Mesendoderm (in vitro differentiated cells): ENCODE measurements around the gene ANKRD10.

Experiments
- DNase-seq: peaks from one replicate; pipeline ENCODE4 v3.0.0; 2013
- H2AK5ac ChIP-seq: 2 replicates; pipeline ENCODE4 v1.6.1; 2013; ENCODE audit warnings: low read length, inconsistent platforms
- H2BK120ac ChIP-seq: 2 replicates; pipeline ENCODE4 v1.6.1; 2013; ENCODE audit warnings: low read depth, mild to moderate bottlenecking, low read length, moderate library complexity, mixed read lengths
- H2BK15ac ChIP-seq: replicated peaks from 2 replicates; pipeline ENCODE4 v1.6.1; 2013; ENCODE audit warnings: low read depth, mild to moderate bottlenecking, moderate library complexity
- H2BK5ac ChIP-seq: 2 replicates; pipeline ENCODE4 v1.6.1; 2013; ENCODE audit warnings: low read length, inconsistent platforms
- H3K18ac ChIP-seq: 2 replicates; pipeline ENCODE4 v1.6.1; 2013; ENCODE audit warnings: mild to moderate bottlenecking, low read length, mixed read lengths
- H3K23ac ChIP-seq: one replicate; pipeline ENCODE4 v1.6.1; 2013; ENCODE audit warnings: low read length
- H3K27ac ChIP-seq: 2 replicates; pipeline ENCODE4 v1.5.1; 2013; ENCODE audit warnings: low read depth, mild to moderate bottlenecking, inconsistent platforms, low read length, moderate library complexity
- H3K27me3 ChIP-seq: 2 replicates; pipeline ENCODE4 v1.6.1; 2013; ENCODE audit warnings: low read length, control low read depth, mild to moderate bottlenecking, inconsistent platforms; ENCODE audit not compliant: insufficient read depth, poor library complexity
- H3K36me3 ChIP-seq: 2 replicates; pipeline ENCODE4 v1.6.1; 2013; ENCODE audit warnings: low read length, inconsistent platforms; ENCODE audit not compliant: control insufficient read depth, insufficient read depth
- H3K4ac ChIP-seq: one replicate; pipeline ENCODE4 v1.6.1; 2013; ENCODE audit warnings: low read depth, mild to moderate bottlenecking, low read length, moderate library complexity
- H3K4me1 ChIP-seq: 2 replicates; pipeline ENCODE4 v1.6.1; 2013; ENCODE audit warnings: low read depth, low read length, inconsistent platforms; ENCODE audit not compliant: control insufficient read depth
- H3K4me2 ChIP-seq: 2 replicates; pipeline ENCODE4 v1.6.1; 2013; ENCODE audit warnings: low read length
- H3K4me3 ChIP-seq: 2 replicates; pipeline ENCODE4 v1.5.1; 2013; ENCODE audit warnings: mild to moderate bottlenecking, low read length
- H3K56ac ChIP-seq: one replicate; pipeline ENCODE4 v1.6.1; 2013; ENCODE audit warnings: low read length
- H3K79me1 ChIP-seq: 2 replicates; pipeline ENCODE4 v1.6.1; 2013; ENCODE audit warnings: low read length, inconsistent platforms
- H3K79me2 ChIP-seq: 2 replicates; pipeline ENCODE4 v1.6.1; 2013; ENCODE audit warnings: mild to moderate bottlenecking, low read length; ENCODE audit not compliant: control insufficient read depth, insufficient read depth
- H3K9ac ChIP-seq: 2 replicates; pipeline ENCODE4 v1.6.1; 2013; ENCODE audit warnings: low read length, inconsistent platforms
- H4K5ac ChIP-seq: one replicate; pipeline ENCODE4 v1.6.1; 2013; ENCODE audit warnings: low read length
- H4K8ac ChIP-seq: one replicate; pipeline ENCODE4 v1.6.1; 2013; ENCODE audit warnings: low read depth, mild to moderate bottlenecking, control low read depth, low read length, moderate library complexity
- WGBS: extraction: QIAGEN DNeasy Blood & Tissue Kit; methylation state at CpG from one replicate; pipeline ENCODE4 v1.1.7; 2013; ENCODE audit warnings: low lambda C conversion rate, missing lambda C conversion rate; ENCODE audit not compliant: insufficient coverage; ENCODE audit errors: extremely low coverage; 5-methylcytosine and 5-hydroxymethylcytosine counted together

Gene ANKRD10

DNA sequence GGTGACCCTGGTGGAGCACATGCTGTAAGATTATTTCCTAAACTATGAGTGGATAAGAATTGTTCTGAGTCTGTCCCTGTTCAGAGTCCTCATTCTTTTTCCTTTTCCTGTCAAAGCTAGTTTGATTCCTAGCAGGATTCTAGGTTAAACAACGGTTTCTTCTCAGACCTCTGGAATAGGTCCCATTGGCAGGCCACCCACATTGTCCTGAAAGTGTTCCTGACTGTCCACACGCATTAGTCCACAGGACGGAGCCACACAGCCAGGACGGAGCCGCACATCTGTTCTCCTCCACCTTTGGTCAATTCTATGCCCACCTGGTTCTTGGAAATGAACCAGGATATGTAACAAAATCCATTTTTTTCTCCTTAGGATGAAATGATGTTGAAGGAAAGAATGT lies 46.1 kb downstream of the ANKRD10 start:
- H3K79me2 ChIP-seq, result no peaks in the 10 kb centered on the region
- H3K56ac ChIP-seq, result no peak overlapping the region
- no peak overlapping the region for H2AK5ac ChIP-seq
- H3K27me3 ChIP-seq, result no peaks in the 10 kb centered on the region
- no peaks in the 10 kb centered on the region for H3K4me1 ChIP-seq
- H3K4me2 ChIP-seq, result no peak overlapping the region
- H3K18ac ChIP-seq, result no peak overlapping the region
- no peak overlapping the region for H2BK5ac ChIP-seq
- no peak overlapping the region for H3K4ac ChIP-seq
- WGBS, result no CpG with 5 or more reads among the region's 5 CpGs
- no peak overlapping the region for H3K27ac ChIP-seq
- DNase-seq, result no peak
- no peaks in the 10 kb centered on the region for H3K79me1 ChIP-seq
- no peak overlapping the region for H2BK120ac ChIP-seq
- H4K5ac ChIP-seq, result no peak overlapping the region
- H3K36me3 ChIP-seq, result no peaks in the 10 kb centered on the region
- H4K8ac ChIP-seq, result no peak overlapping the region
- H3K23ac ChIP-seq, result no peak overlapping the region
- no peak overlapping the region for H3K9ac ChIP-seq
- no peak overlapping the region for H2BK15ac ChIP-seq
- H3K4me3 ChIP-seq, result no peak overlapping the region

DNA sequence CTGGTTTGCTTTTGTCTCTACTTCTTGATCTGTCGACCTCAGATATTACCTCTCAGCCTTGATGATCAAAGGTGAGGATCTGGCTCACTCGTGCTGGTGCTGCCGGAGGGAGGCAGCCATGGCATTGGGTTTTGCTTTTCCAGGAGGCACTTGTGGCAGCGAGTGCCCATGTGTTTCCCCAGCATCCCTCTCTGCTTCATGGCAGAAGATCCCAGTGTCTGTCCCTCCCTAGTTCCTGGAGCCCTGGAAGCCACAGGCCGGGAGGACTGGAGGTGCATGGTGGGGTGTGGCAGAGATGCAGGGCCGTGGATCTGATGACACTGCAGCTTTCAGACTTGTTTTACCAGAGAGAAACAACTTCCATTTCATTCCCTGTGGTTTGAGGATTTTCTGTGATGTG lies 47.5 kb downstream of the ANKRD10 start:
- WGBS, result no CpG with 5 or more reads among the region's 6 CpGs
- no peak overlapping the region for H3K56ac ChIP-seq

DNA sequence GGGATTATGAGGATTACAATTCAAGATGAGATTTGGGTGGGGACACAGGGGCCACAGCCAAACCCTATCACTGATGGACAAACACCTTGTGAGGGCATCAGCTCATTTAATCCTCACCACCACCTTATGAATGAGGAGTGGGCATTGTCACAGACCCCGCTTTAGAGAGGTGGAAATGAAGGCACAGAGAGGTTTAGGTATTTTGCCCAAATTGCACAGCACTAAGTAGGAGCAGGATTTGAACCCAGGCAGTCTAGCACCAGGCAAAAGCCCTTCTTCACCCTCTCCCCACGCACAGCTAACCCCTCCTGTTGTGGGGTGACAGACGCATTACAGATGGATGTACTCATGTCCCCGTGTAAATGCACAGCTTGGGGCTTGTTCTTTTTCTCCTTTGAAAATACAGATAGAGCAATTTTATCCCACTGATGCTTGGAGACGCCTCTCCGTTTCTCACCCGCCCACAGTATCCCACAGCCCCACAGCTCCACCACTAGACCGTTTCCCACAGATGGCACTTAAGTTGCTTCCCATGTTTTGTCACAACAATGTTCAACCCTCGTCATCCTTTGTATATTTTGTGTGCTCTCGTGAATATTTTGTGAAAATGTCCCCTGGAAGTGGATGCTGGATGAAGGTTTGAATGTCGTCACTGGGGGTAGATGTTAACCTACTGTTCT lies 48.2 kb downstream of the ANKRD10 start:
- H2BK15ac ChIP-seq, result no peak overlapping the region
- H3K23ac ChIP-seq, result no peak overlapping the region
- no peak overlapping the region for H2BK5ac ChIP-seq
- no peak overlapping the region for H2BK120ac ChIP-seq
- H2AK5ac ChIP-seq, result no peak overlapping the region
- H3K79me1 ChIP-seq, result no peaks in the 10 kb centered on the region
- H3K56ac ChIP-seq, result no peak overlapping the region
- H4K8ac ChIP-seq, result no peak overlapping the region
- no peak overlapping the region for H3K9ac ChIP-seq
- no peaks in the 10 kb centered on the region for H3K79me2 ChIP-seq
- H4K5ac ChIP-seq, result no peak overlapping the region
- no peak for DNase-seq
- H3K4me1 ChIP-seq, result no peaks in the 10 kb centered on the region
- no peak overlapping the region for H3K27ac ChIP-seq
- no peak overlapping the region for H3K18ac ChIP-seq
- WGBS, result no CpG with 5 or more reads among the region's 11 CpGs
- no peak overlapping the region for H3K4me3 ChIP-seq
- H3K27me3 ChIP-seq, result no peaks in the 10 kb centered on the region
- H3K4me2 ChIP-seq, result no peak overlapping the region
- H3K4ac ChIP-seq, result no peak overlapping the region
- H3K36me3 ChIP-seq, result no peaks in the 10 kb centered on the region

More for the DNA sequence above, 47.5 kb downstream of the ANKRD10 start:
- Histone ChIP-seq H3K36me3 (no peaks in the 10 kb centered on the region), H3K27me3 (no peaks in the 10 kb centered on the region), H4K8ac (no peak overlapping the region), H3K23ac (no peak overlapping the region), H3K27ac (no peak overlapping the region), H2BK5ac (no peak overlapping the region), H4K5ac (no peak overlapping the region), H3K4ac (no peak overlapping the region), H2AK5ac (no peak overlapping the region), H3K79me1 (no peaks in the 10 kb centered on the region), H3K4me3 (no peak overlapping the region), H3K9ac (no peak overlapping the region), H2BK15ac (no peak overlapping the region), H3K4me2 (no peak overlapping the region), H2BK120ac (no peak overlapping the region), H3K4me1 (no peaks in the 10 kb centered on the region), H3K18ac (no peak overlapping the region), H3K79me2 (no peaks in the 10 kb centered on the region)
- DNase-seq, result no peak

GRCh38 chr13:110863685-110864084 lies 51.2 kb downstream of the ANKRD10 start:
- H3K4me3 ChIP-seq, result no peak overlapping the region
- no peaks in the 10 kb centered on the region for H3K79me1 ChIP-seq
- no peak overlapping the region for H3K18ac ChIP-seq
- no peak overlapping the region for H3K4me2 ChIP-seq
- H3K27ac ChIP-seq, result no peak overlapping the region
- no peak overlapping the region for H3K9ac ChIP-seq
- no peak overlapping the region for H4K8ac ChIP-seq
- H4K5ac ChIP-seq, result no peak overlapping the region
- no peak overlapping the region for H2AK5ac ChIP-seq
- H3K4ac ChIP-seq, result no peak overlapping the region
- H3K36me3 ChIP-seq, result no peaks in the 10 kb centered on the region
- no peaks in the 10 kb centered on the region for H3K27me3 ChIP-seq
- H2BK5ac ChIP-seq, result no peak overlapping the region
- no peak overlapping the region for H2BK120ac ChIP-seq
- no peak overlapping the region for H3K23ac ChIP-seq
- no peak for DNase-seq
- no peak overlapping the region for H2BK15ac ChIP-seq
- H3K79me2 ChIP-seq, result no peaks in the 10 kb centered on the region
- no peak overlapping the region for H3K56ac ChIP-seq
- WGBS, result no CpG with 5 or more reads among the region's 6 CpGs
- no peaks in the 10 kb centered on the region for H3K4me1 ChIP-seq

GRCh38 chr13:110860983-110861382 lies 53.9 kb downstream of the ANKRD10 start:
- Histone ChIP-seq H2BK15ac (no peak overlapping the region), H3K79me2 (no peaks in the 10 kb centered on the region), H3K4me1 (no peaks in the 10 kb centered on the region), H2AK5ac (no peak overlapping the region), H2BK120ac (no peak overlapping the region), H3K27ac (no peak overlapping the region), H3K27me3 (no peaks in the 10 kb centered on the region), H3K9ac (no peak overlapping the region), H3K79me1 (no peaks in the 10 kb centered on the region), H3K23ac (no peak overlapping the region), H3K4me3 (no peak overlapping the region), H2BK5ac (no peak overlapping the region), H3K18ac (no peak overlapping the region), H3K4ac (no peak overlapping the region), H4K5ac (no peak overlapping the region), H4K8ac (no peak overlapping the region), H3K36me3 (no peaks in the 10 kb centered on the region), H3K4me2 (no peak overlapping the region), H3K56ac (no peak overlapping the region)
- no peak for DNase-seq
